OCI-LY7 (cell line): ENCODE measurements around the gene GALNT2. TPM values are rescaled to one million over a fixed set of nuclear protein-coding genes. Genes with fewer than 3 reads are reported as not detected.
A peak's percentile ranks its signal among the peaks of the same experiment; 100 is the strongest.

ENCODE experiments used
- BruUV-seq: library from RNA; stranded (reverse); fragments of 400-500 nt; replicated peaks from 2 replicates; lab custom pipeline; 2021; lab: Mats Ljungman, UMichigan
- CTCF ChIA-PET: fragments of 300-600 bp; sonication (Branson Sonifier 250); formaldehyde crosslinking; loops from one replicate; lab custom pipeline; 2022; ENCODE audit warnings: antibody characterized with exemption; ENCODE audit not compliant: unreplicated experiment; lab: Charles Lee
- POLR2A ChIA-PET: fragments of 300-600 bp; sonication (Branson Sonifier 250); formaldehyde crosslinking; loops from one replicate; lab custom pipeline; 2022; ENCODE audit warnings: antibody characterized with exemption; lab: Charles Lee
- DNase-seq: peaks from one replicate; pipeline ENCODE4 v3.0.0-alpha.2; 2015; ENCODE audit warnings: low spot score
- H2AFZ ChIP-seq: fragments of 200-600 bp; sonication (generic), shearing (Covaris generic); 2 replicates; pipeline ENCODE4 v1.6.1; 2014; ENCODE audit warnings: mild to moderate bottlenecking, antibody characterized with exemption, low read length, moderate library complexity
- H3K27ac ChIP-seq: fragments of 200-600 bp; sonication (generic); 2 replicates; pipeline ENCODE4 v1.5.1; 2014; ENCODE audit warnings: mixed run types, low read depth, mild to moderate bottlenecking, moderate library complexity, low read length, inconsistent platforms; ENCODE audit not compliant: poor library complexity, severe bottlenecking
- H3K36me3 ChIP-seq: fragments of 200-600 bp; sonication (generic); 2 replicates; pipeline ENCODE4 v1.6.1; 2014; ENCODE audit warnings: mild to moderate bottlenecking, antibody characterized with exemption, low read length, moderate library complexity, mixed read lengths; ENCODE audit not compliant: insufficient read depth
- H3K4me1 ChIP-seq: fragments of 200-600 bp; sonication (generic); 2 replicates; pipeline ENCODE4 v1.5.1; 2014; ENCODE audit warnings: mild to moderate bottlenecking, low read length; ENCODE audit not compliant: insufficient read depth, poor library complexity, severe bottlenecking
- H3K4me2 ChIP-seq: fragments of 200-600 bp; sonication (generic); 2 replicates; pipeline ENCODE4 v1.6.1; 2014; ENCODE audit warnings: mild to moderate bottlenecking, low read length
- H3K4me3 ChIP-seq: fragments of 200-600 bp; sonication (generic); 2 replicates; pipeline ENCODE4 v1.5.1; 2014; ENCODE audit warnings: mild to moderate bottlenecking, low read depth, low read length; ENCODE audit not compliant: poor library complexity, severe bottlenecking
- H3K79me2 ChIP-seq: fragments of 200-600 bp; sonication (generic); 2 replicates; pipeline ENCODE4 v1.6.1; 2016; ENCODE audit warnings: low read depth, mild to moderate bottlenecking, low read length, moderate library complexity, mixed read lengths; ENCODE audit not compliant: insufficient read depth
- H3K9me2 ChIP-seq: fragments of 200-600 bp; sonication (generic); 2 replicates; pipeline ENCODE4 v1.6.1; 2016; ENCODE audit warnings: mild to moderate bottlenecking, low read length, mixed read lengths; ENCODE audit not compliant: insufficient read depth
- H3K9me3 ChIP-seq: fragments of 200-600 bp; sonication (generic); 2 replicates; pipeline ENCODE4 v1.6.1; 2014; ENCODE audit warnings: mild to moderate bottlenecking, mixed run types, low read length, mixed read lengths
- H4K20me1 ChIP-seq: fragments of 200-600 bp; sonication (generic); 2 replicates; pipeline ENCODE4 v1.6.1; 2014; ENCODE audit warnings: mild to moderate bottlenecking, antibody characterized with exemption, low read length, moderate library complexity, mixed read lengths; ENCODE audit not compliant: insufficient read depth
- CTCF ChIP-seq: fragments of 200-600 bp; sonication (generic); conservative IDR thresholded peaks from 2 replicates; pipeline ENCODE4 v1.5.1; 2014; ENCODE audit warnings: mild to moderate bottlenecking, antibody characterized with exemption, low read length, moderate library complexity, mixed read lengths
- EZH2phosphoT487 ChIP-seq: fragments of 200-600 bp; sonication (generic); IDR thresholded peaks from 2 replicates; pipeline ENCODE4 v1.6.1; 2018; ENCODE audit warnings: low read depth, borderline replicate concordance, mild to moderate bottlenecking, mixed run types, antibody characterized with exemption, low read length, moderate library complexity, mixed read lengths
- intact Hi-C: fragments of 100-400 bp; cut with micrococcal nuclease; formaldehyde crosslinking; loops from one replicate; pipeline ENCODE4 v1.10.0; 2022; ENCODE audit not compliant: unreplicated experiment
- total RNA-seq, 2 experiments: library from RNA; depleted of rRNA in 1 of 2; stranded (reverse); fragments of >200 nt in 1 of 2; shearing (Covaris generic) in 1 of 2; gene quantifications; 2 replicates each; pipeline ENCODE4 v1.2.3, GENCODE V29; 2014 to 2022

The GALNT2 gene
- total RNA-seq, 2 experiments from 2014 or later: 29.9 to 67.3 TPM

GRCh38 chr1:230113235-230113592 lies 46.2 kb downstream of the GALNT2 start:
- Histone ChIP-seq H3K79me2 (peaks cover 21% of the 10 kb centered on the region; the same call in 1 of the 2 replicates), H3K4me3 (no peak overlapping the region), H3K9me3 (no peaks in the 10 kb centered on the region), H3K4me2 (peak overlapping the region; percentile 63; the same call in 1 of the 2 replicates), H3K36me3 (peaks cover 11% of the 10 kb centered on the region; the same call in 1 of the 2 replicates), H3K4me1 (peaks cover 55% of the 10 kb centered on the region), H3K9me2 (no peaks in the 10 kb centered on the region), H4K20me1 (no peaks in the 10 kb centered on the region), H3K27ac (peak overlapping the region; percentile 29), H2AFZ (no peak overlapping the region)
- BruUV-seq: no TSS peak
- TF ChIP-seq EZH2phosphoT487: no peak
- no peak for TF ChIP-seq CTCF
- intact Hi-C loops: loop anchor here (5.0 kb wide), 2 partner anchors 99 to 256 kb away; no protein-coding TSS in a partner anchor
- DNase-seq: no peak
- CTCF ChIA-PET: no interaction called here
- POLR2A ChIA-PET: interaction anchor here (0.8 to 4.5 kb wide), 7 partner anchors 9 to 49 kb away, joined by 3 to 40 read pairs (median 6); no protein-coding TSS in a partner anchor

- TF ChIP-seq EZH2phosphoT487 (no peak), CTCF (no peak)
- H3K9me3 ChIP-seq: no peaks in the 10 kb centered on the region
- intact Hi-C loops: loop anchor here (5.0 kb wide), 2 partner anchors 99 to 256 kb away; no protein-coding TSS in a partner anchor
- POLR2A ChIA-PET: interaction anchor here (0.8 to 4.5 kb wide), 6 partner anchors 9 to 48 kb away, joined by 3 to 40 read pairs (median 8); no protein-coding TSS in a partner anchor
- H2AFZ ChIP-seq: no peak overlapping the region
- no peaks in the 10 kb centered on the region for H3K9me2 ChIP-seq
- peaks cover 11% of the 10 kb centered on the region; the same call in 1 of the 2 replicates for H3K36me3 ChIP-seq
- peaks cover 17% of the 10 kb centered on the region; the same call in 1 of the 2 replicates for H3K79me2 ChIP-seq
- CTCF ChIA-PET: no interaction called here
- no peaks in the 10 kb centered on the region for H4K20me1 ChIP-seq
- DNase-seq: no peak
- H3K4me2 ChIP-seq: peak overlapping the region; percentile 63; the same call in 1 of the 2 replicates
- no peak overlapping the region for H3K4me3 ChIP-seq
- no TSS peak for BruUV-seq
- no peak overlapping the region for H3K27ac ChIP-seq
- H3K4me1 ChIP-seq: peaks cover 55% of the 10 kb centered on the region
These were observed 46.7 kb downstream of the GALNT2 start for GRCh38 chr1:230113593-230114236.
